Rectal smooth muscle tissue (tissue), 1 donor: ENCODE measurements around the gene UACA.
A peak's percentile ranks its signal among the peaks of the same experiment; 100 is the strongest.
"Not testable (repeated sequence)": the region's sequence is repeated elsewhere in the genome, so short reads cannot be mapped to it uniquely, and the experiment has no call there.

Source experiments
- H3K27ac ChIP-seq: one replicate; pipeline ENCODE4 v1.7.0; 2013; ENCODE audit warnings: low read depth, low read length, inconsistent platforms
- H3K27me3 ChIP-seq: one replicate; pipeline ENCODE4 v1.7.0; 2013; ENCODE audit warnings: low read length; ENCODE audit not compliant: control insufficient read depth, insufficient read depth
- H3K36me3 ChIP-seq: one replicate; pipeline ENCODE4 v1.7.0; 2013; ENCODE audit warnings: low read length; ENCODE audit not compliant: control insufficient read depth, insufficient read depth
- H3K4me1 ChIP-seq: one replicate; pipeline ENCODE4 v1.7.0; 2013; ENCODE audit warnings: low read length; ENCODE audit not compliant: control insufficient read depth, insufficient read depth
- H3K4me3 ChIP-seq: one replicate; pipeline ENCODE4 v1.7.0; 2013; ENCODE audit warnings: low read length
- H3K9ac ChIP-seq: one replicate; pipeline ENCODE4 v1.7.0; 2013; ENCODE audit warnings: low read length

Gene UACA, protein sequence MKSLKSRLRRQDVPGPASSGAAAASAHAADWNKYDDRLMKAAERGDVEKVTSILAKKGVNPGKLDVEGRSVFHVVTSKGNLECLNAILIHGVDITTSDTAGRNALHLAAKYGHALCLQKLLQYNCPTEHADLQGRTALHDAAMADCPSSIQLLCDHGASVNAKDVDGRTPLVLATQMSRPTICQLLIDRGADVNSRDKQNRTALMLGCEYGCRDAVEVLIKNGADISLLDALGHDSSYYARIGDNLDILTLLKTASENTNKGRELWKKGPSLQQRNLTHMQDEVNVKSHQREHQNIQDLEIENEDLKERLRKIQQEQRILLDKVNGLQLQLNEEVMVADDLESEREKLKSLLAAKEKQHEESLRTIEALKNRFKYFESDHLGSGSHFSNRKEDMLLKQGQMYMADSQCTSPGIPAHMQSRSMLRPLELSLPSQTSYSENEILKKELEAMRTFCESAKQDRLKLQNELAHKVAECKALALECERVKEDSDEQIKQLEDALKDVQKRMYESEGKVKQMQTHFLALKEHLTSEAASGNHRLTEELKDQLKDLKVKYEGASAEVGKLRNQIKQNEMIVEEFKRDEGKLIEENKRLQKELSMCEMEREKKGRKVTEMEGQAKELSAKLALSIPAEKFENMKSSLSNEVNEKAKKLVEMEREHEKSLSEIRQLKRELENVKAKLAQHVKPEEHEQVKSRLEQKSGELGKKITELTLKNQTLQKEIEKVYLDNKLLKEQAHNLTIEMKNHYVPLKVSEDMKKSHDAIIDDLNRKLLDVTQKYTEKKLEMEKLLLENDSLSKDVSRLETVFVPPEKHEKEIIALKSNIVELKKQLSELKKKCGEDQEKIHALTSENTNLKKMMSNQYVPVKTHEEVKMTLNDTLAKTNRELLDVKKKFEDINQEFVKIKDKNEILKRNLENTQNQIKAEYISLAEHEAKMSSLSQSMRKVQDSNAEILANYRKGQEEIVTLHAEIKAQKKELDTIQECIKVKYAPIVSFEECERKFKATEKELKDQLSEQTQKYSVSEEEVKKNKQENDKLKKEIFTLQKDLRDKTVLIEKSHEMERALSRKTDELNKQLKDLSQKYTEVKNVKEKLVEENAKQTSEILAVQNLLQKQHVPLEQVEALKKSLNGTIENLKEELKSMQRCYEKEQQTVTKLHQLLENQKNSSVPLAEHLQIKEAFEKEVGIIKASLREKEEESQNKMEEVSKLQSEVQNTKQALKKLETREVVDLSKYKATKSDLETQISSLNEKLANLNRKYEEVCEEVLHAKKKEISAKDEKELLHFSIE (N-terminal part only)

DNA sequence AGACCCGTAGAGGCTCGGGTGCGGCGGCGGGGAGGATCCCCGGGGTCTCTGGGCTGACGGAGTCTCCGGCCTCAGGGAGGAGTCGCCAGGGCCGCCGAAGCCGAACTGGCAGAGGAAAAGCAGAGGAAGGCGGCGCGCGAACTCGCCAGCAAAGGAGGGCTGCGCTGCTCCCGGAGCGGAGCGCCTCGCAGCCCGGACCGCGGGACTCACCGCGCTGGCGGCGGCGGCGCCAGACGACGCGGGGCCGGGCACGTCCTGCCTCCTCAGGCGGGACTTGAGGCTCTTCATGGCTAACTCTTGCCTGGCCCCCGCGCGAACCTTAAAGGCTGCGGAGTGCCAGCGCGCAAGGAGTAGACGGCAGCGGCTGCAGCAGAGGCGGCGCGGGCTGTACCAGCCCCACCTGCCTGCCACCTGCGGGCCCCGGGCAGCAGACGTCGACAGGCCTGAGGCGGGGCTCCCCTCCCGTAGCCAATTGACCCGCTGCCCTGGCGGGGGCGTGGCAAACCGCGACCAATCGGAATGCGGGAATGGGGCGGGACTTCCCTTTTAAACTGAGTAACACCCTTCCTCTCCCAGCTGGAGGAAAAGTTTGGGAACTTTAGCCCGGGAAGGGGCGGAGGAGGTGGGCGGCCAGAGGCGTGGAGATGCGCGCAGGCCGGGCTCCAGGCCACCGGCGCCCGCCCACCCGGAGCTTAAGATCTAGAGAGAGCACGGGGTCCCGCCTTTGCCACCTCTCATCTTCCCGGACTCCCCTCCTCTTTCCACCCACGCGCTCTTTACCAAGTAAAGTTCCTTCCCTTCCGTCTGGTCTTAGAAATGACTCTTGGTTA, at the start of gene UACA:
Gene UACA, minus strand, starts transcription at position 439 of the 830 bp plus-strand sequence. Its CDS starts 151 bp downstream, at position 288.
- H3K4me1 ChIP-seq, result no peaks in the 10 kb centered on the region
- H3K27ac ChIP-seq, result peak within 1 kb of the TSS; percentile 71
- H3K27me3 ChIP-seq, result no peaks in the 10 kb centered on the region
- no peaks in the 10 kb centered on the region for H3K36me3 ChIP-seq
- no peak within 1 kb of the TSS for H3K9ac ChIP-seq
- peak within 1 kb of the TSS; percentile 81 for H3K4me3 ChIP-seq

DNA sequence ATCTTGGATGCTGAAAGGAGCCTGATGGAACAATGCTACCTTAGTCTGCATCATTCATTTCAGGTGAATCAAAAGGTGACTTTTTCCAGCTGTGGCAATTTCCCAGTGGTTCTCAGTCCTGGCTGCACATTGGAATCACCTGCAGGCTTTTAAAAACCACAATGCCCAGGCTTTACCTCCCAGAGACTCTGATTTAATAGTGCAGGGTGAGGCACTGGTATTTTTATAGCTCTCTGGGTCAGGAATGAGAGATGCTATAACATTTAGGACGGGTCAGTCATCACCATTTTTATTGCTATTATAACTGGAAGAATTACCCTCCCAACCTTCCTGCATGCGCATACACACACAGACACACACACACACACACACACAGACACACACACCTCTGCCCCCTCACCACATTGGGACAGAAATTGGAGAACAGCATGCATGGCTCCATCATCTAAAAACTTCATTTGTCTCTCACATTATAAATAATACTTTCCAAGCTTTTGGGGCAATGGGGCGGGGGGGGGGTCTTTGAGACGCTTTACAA, 49.5 kb upstream of the UACA start:
- Histone ChIP-seq H3K4me1 (no peaks in the 10 kb centered on the region), H3K27ac (no peak overlapping the region), H3K4me3 (no peak overlapping the region), H3K36me3 (no peaks in the 10 kb centered on the region), H3K9ac (no peak overlapping the region), H3K27me3 (no peaks in the 10 kb centered on the region)

DNA sequence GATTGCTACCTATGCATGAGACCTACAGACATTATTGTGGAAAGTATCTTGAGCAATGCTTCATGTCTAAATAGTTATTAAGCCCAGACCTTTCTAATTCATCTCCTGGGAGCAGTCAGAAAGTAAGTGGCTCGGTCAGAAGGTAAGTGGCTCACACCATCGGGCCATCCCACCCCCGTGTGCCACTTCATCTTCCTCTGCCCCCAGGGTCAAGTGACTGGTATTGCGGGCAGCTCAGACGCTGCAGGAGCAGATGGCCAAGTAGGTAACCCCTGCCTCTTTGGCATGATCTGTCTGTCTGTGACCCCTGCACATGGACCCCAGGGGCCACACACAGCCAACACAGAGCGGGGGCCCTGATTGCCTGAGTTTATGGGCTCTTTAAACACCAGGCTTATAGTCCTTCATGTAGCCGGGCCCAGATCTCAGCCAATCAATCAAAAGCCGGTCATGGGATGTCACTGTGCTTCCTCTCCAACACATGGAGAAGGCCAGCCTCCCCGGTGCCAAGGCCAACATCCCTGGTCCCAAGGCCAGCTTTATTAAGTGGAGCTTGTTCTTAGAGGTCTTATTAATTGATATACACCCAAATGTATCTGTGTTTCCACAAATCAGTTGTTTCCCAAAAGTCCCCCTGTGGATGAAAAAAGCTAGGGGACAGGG, 47.7 kb upstream of the UACA start:
- Histone ChIP-seq H3K27ac (no peak overlapping the region), H3K27me3 (no peaks in the 10 kb centered on the region), H3K9ac (no peak overlapping the region), H3K4me3 (no peak overlapping the region), H3K4me1 (no peaks in the 10 kb centered on the region), H3K36me3 (no peaks in the 10 kb centered on the region)

DNA sequence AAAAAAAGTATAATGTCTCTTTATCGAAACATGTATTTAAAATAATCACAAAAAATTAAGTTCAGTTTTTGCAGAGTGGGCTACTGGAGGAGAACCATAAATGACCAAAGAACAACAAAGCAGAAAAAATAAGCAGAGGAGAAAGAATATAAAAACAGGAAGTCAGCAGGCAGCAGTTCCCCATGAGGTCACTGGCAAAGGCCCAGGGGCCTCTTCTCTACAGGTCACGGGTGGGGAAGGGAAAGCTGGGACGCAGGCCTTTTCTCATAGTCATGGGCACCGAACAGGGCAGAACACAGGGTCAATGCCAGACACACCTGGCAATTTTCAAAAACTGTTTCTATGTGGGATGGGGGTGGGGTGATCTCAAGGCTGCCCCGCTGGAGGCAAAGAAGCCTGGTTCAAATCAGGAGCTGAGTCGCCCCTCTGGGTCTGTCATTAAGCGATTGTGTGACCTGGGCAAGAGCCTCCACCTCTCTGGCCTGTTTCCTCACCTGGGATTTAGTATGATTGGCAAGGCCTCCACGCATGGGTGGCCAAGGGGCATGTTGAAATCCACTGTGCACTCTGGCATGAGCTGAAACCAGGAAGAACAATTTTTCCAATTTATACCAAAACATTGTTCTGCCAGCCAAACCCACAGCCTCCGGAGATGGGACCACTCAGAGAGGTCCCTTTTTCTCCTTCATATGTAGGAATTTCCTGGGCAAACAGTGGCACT, 43.8 kb upstream of the UACA start:
- H3K9ac ChIP-seq, result no peak overlapping the region
- no peaks in the 10 kb centered on the region for H3K36me3 ChIP-seq
- no peak overlapping the region for H3K4me3 ChIP-seq
- H3K27me3 ChIP-seq, result no peaks in the 10 kb centered on the region
- H3K27ac ChIP-seq, result no peak overlapping the region
- H3K4me1 ChIP-seq, result no peaks in the 10 kb centered on the region

DNA sequence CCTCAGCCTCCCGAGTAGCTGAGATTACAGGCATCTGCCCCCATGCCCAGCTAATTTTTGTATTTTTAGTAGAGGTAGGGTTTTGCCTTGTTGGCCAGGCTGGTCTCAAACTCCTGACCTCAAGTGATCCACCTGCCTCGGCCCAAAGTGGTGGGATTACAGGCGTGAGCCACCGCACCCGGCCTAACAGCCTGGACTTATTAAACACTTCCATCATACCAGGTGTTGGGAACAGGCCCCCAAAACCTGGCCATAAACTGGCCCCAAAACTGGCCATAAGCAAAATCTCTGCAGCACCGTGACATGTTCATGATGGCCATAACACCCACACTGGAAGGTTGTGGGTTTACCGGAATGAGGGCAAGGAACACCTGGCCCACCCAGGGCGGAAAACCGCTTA, 41.0 kb upstream of the UACA start:
- not testable (repeated sequence) for H3K4me1 ChIP-seq, H3K27me3 ChIP-seq, H3K4me3 ChIP-seq, H3K9ac ChIP-seq, H3K36me3 ChIP-seq, H3K27ac ChIP-seq

GRCh38 chr15:70802629-70803028, 39.3 kb upstream of the UACA start:
- Histone ChIP-seq H3K4me3 (no peak overlapping the region), H3K4me1 (no peaks in the 10 kb centered on the region), H3K27ac (no peak overlapping the region), H3K9ac (no peak overlapping the region), H3K27me3 (no peaks in the 10 kb centered on the region), H3K36me3 (no peaks in the 10 kb centered on the region)

- H3K4me3 ChIP-seq, result no peak overlapping the region
- H3K9ac ChIP-seq, result no peak overlapping the region
- no peaks in the 10 kb centered on the region for H3K36me3 ChIP-seq
- no peaks in the 10 kb centered on the region for H3K27me3 ChIP-seq
- no peaks in the 10 kb centered on the region for H3K4me1 ChIP-seq
- no peak overlapping the region for H3K27ac ChIP-seq
Observed at GRCh38 chr15:70801109-70801508, 37.8 kb upstream of the UACA start.

DNA sequence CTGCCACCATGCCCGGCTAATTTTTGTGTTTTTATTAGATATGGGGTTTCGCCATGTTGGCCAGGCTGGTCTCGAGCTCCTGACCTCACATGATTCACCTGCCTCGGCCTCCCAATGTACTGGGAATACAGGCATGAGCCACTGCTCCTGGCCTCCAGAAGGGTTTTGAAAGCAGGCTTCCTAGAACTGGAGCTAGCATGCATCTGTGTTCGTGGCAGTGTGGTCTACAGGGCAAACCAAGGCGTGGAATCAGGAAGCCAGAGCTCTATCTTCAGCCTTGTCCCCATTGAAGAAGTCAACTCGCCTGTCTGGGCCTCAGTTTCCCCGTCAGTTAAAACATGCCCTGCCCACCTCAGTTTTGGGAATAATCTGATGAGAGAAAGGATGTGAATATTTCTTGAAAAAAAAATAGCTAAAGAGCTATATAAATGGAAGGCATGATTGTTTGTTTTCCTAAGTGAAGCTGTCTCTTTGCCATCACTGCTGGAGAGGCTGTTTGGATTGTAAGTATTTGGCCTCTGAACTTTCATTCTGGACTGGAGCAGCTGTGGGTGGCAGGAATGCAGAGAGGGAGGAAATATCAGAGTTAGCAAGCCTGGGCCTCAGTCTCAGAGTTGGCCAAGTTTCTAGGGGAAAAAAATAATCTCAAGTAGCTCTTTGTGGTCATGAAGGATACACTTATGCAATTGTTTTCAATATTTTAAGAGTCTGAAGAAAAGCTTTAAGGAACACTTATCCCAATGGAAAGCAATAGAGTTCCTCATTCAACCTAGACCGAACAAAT, 36.5 kb upstream of the UACA start:
- no peaks in the 10 kb centered on the region for H3K27me3 ChIP-seq
- no peak overlapping the region for H3K9ac ChIP-seq
- H3K36me3 ChIP-seq, result no peaks in the 10 kb centered on the region
- no peaks in the 10 kb centered on the region for H3K4me1 ChIP-seq
- no peak overlapping the region for H3K4me3 ChIP-seq
- H3K27ac ChIP-seq, result no peak overlapping the region

DNA sequence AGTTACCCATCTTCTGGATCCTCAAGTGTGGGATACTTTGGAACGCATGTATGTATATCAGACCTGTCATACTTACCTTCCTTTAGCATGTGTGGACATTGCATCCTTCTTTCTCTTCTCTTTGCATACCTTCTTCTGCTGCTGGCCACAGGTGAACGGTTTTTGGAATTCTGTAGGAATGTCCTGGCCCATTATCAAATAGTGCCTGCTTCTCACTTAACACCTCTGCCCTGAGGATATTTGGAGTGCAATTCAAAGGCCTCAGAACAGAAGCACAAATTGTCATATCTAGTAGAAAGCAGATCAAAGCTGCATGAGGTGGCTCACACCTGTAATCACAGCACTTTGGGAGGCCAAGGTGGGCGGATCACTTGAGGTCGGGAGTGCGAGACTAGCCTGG, 34.1 kb upstream of the UACA start:
- no peaks in the 10 kb centered on the region for H3K27me3 ChIP-seq
- no peaks in the 10 kb centered on the region for H3K36me3 ChIP-seq
- H3K4me3 ChIP-seq, result no peak overlapping the region
- no peaks in the 10 kb centered on the region for H3K4me1 ChIP-seq
- H3K9ac ChIP-seq, result no peak overlapping the region
- no peak overlapping the region for H3K27ac ChIP-seq

DNA sequence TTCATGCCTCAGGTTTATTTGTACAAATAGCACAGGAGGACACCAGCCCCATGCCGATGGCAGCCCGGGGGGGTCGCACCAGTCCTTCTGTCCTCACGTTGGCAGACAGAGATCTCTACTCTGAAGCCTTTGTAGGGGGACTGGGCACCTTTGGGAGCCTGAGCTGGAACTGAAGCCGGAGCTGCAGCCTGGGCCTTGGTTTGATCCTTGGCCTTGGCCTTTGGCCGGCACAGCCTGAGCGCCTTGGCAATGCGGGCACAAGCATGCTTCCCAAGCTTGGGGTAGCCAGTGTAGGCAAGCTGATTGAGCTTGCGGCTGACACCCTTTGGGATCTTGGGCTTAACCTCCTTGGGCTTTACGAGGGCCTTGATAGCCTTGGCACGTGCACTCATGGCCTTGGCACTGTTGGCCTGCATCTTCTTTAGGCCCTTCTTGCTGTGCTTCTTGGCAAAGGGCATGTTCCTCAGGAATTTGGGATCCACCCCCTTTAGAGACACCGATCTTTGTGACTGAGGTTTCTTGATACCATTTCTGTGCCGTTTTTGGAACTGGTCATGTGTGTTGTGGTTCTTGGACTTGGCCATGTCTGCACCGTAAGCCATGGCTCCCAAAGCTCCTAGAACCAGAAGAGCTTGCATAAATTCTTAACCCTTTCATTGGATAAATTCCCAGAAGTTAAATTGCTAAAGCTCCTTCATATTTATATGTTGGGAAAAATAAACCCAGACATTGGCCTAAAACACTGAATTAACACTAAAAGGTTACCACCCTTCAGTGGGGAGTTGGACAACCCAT, 33.4 kb upstream of the UACA start:
- no peaks in the 10 kb centered on the region for H3K27me3 ChIP-seq

More for the DNA sequence above, 33.4 kb upstream of the UACA start:
- Histone ChIP-seq H3K4me3 (no peak overlapping the region), H3K36me3 (no peaks in the 10 kb centered on the region), H3K4me1 (no peaks in the 10 kb centered on the region), H3K27ac (no peak overlapping the region), H3K9ac (no peak overlapping the region)
